Activated T-cell treated with anti-CD3 and anti-CD28 coated beads, Interleukin-2, amount 50 U/mL, for 72 hours (primary cell): Measurements from ENCODE around the gene OR52E6. TPM values are rescaled to one million over a fixed set of nuclear protein-coding genes. Genes with fewer than 3 reads are reported as not detected.

Experiments used
- total RNA-seq, 2 donors: library from RNA; stranded (reverse); gene quantifications; one replicate each; pipeline ENCODE4 v1.2.3, GENCODE V29; 2022

The OR52E6 gene
- total RNA-seq, 2 donors from 2014 or later = not detected

Other genes with a start within 250 kb of the OR52E6 start
- gene TRIM6, start 245.3 kb downstream of the OR52E6 start, total RNA-seq = 1 to 10 TPM in 1 of 2 donors, not detected in 1; 1.6 TPM
- gene TRIM34, start 216.9 kb downstream of the OR52E6 start, total RNA-seq = 10 to 100 TPM in 1 of 2 donors, 1 to 10 TPM in 1; 9.0 to 10.7 TPM
- 10 to 100 TPM; 12.9 to 19.4 TPM for gene TRIM5, start 156.8 kb downstream of the OR52E6 start, total RNA-seq
- gene TRIM22, start 152.1 kb downstream of the OR52E6 start, total RNA-seq = 100 to 1,000 TPM; 159 to 180 TPM
- under 1 TPM; 0.24 to 0.56 TPM for gene OR56B1, start 105.4 kb downstream of the OR52E6 start, total RNA-seq
- 1 to 10 TPM; 1.4 to 2.4 TPM for gene OR52N4, start 87.7 kb downstream of the OR52E6 start, total RNA-seq
- not detected for gene OR52N5, start 58.5 kb downstream of the OR52E6 start, total RNA-seq
- under 1 TPM in 1 of 2 donors, not detected in 1; 0.23 TPM for gene OR52N1, start 50.6 kb downstream of the OR52E6 start, total RNA-seq
- gene OR52N2, start 33.0 kb downstream of the OR52E6 start, total RNA-seq = not detected
- gene OR52E8, start 15.8 kb upstream of the OR52E6 start, total RNA-seq = not detected
- gene OR52E4, start 38.7 kb upstream of the OR52E6 start, total RNA-seq = not detected
- not detected for gene OR52E5, start 51.3 kb upstream of the OR52E6 start, total RNA-seq
- gene OR56A3, start 100.4 kb upstream of the OR52E6 start, total RNA-seq = not detected
- not detected for gene OR56A5, start 126.6 kb upstream of the OR52E6 start, total RNA-seq
- gene OR52L1, start 145.1 kb upstream of the OR52E6 start, total RNA-seq = not detected
- gene OR56A4, start 165.0 kb upstream of the OR52E6 start, total RNA-seq = not detected
- gene OR56A1, start 188.9 kb upstream of the OR52E6 start, total RNA-seq = not detected